ENCODE measurements around the gene RTN4. TPM values are rescaled to one million over a fixed set of nuclear protein-coding genes. Genes with fewer than 3 reads are reported as not detected.

RTN4 gene
- total and polyA plus RNA-seq, 2 of the 4 experiments (the other 2 are of a cell fraction): 77.8 to 588 TPM

- intact Hi-C loops (cut with micrococcal nuclease): no loop called here
Observed at GRCh38 chr2:55063226-55063625, 13.0 kb upstream of the RTN4 start.

More at GRCh38 chr2:55063226-55063625, 13.0 kb upstream of the RTN4 start:
- H3K4ac ChIP-seq (ENCODE audit: low read depth, low read length): no peak overlapping the region
- peak overlapping the region; percentile 5; the same call in 1 of the 2 replicates for H2BK120ac ChIP-seq (ENCODE audit: low read depth, low read length)
- 0 out of 2 replicates have a peak overlapping the region, but pooled peaks have one; percentile 27 for H2AK5ac ChIP-seq (ENCODE audit: low read depth, low read length)
- H3K9me1 ChIP-seq (ENCODE audit: insufficient read depth, low read length): no peaks in the 10 kb centered on the region
- H4K8ac ChIP-seq (ENCODE audit: low read depth in 2 of 2, low read length in 2 of 2): no peak overlapping the region
- no peak overlapping the region for H3K27ac ChIP-seq (ENCODE audit: insufficient read depth, low read length)
- no peak overlapping the region for H3K9ac ChIP-seq (ENCODE audit: low read depth, low read length)
- no peak overlapping the region for H3K14ac ChIP-seq (replicated peaks; ENCODE audit: low read depth, low read length)
- no peak overlapping the region for H2BK15ac ChIP-seq (ENCODE audit: low read depth, low read length)
- no peaks in the 10 kb centered on the region for H3K79me1 ChIP-seq (ENCODE audit: low read depth in 1 of 2, low read length in 2 of 2)
- CTCF ChIA-PET: no interaction called here
- H3K56ac ChIP-seq (ENCODE audit: extremely low read depth, insufficient read depth, low read length): no peak overlapping the region
- H4K91ac ChIP-seq (ENCODE audit: insufficient read depth, low read depth, low read length): no peak overlapping the region
- 100% methylated on average over 1 to 4 of the region's 6 CpGs for whole genome bisulfite sequencing, 2 experiments (ENCODE audit: extremely low coverage in 2 of 2, insufficient read length in 1 of 2)
- ATAC-seq (ENCODE audit: low read depth) (no peak), DNase-seq (no peak)
- H3K4me3 ChIP-seq (ENCODE audit: insufficient read depth, low read depth, low read length): no peak overlapping the region
- no peak overlapping the region for H2BK5ac ChIP-seq (ENCODE audit: low read depth, low read length, poor library complexity, severe bottlenecking)
- no peak overlapping the region for H2AFZ ChIP-seq (replicated peaks; ENCODE audit: low read length, poor library complexity)
- H3K23ac ChIP-seq (ENCODE audit: low read depth, low read length): no peak overlapping the region
- in situ Hi-C loops (cut with MboI; ENCODE audit: low sequenced_read_pairs) (no loop called here), dilution Hi-C loops (cut with HindIII; ENCODE audit: low sequenced_read_pairs, unreplicated experiment) (no loop called here)
- no TSS peak for BruUV-seq (replicated peaks)
- H3K18ac ChIP-seq (ENCODE audit: low read depth, low read length): no peak overlapping the region
- POLR2A ChIA-PET (ENCODE audit: unreplicated experiment): no interaction called here
- no peaks in the 10 kb centered on the region for H3K27me3 ChIP-seq (ENCODE audit: control insufficient read depth, insufficient read depth, low read length)
- H3K4me1 ChIP-seq (ENCODE audit: control insufficient read depth, insufficient read depth, low read length): no peaks in the 10 kb centered on the region
- no peak for TF ChIP-seq BHLHE40 (IDR thresholded peaks at IDR 0.05; ENCODE audit: low read depth, low read length)
- TF ChIP-seq CTCF (conservative IDR thresholded peaks at IDR 0.05; ENCODE audit: low read depth, low read length): no peak
- TF ChIP-seq RFX5 (IDR thresholded peaks at IDR 0.05; ENCODE audit: low read depth, low read length): no peak
- no peak for TF ChIP-seq FOS (IDR thresholded peaks at IDR 0.05; ENCODE audit: low read depth, low read length)
- TF ChIP-seq RCOR1 (IDR thresholded peaks at IDR 0.05; ENCODE audit: insufficient replicate concordance, low read length): no peak
- TF ChIP-seq MAZ (IDR thresholded peaks at IDR 0.05; ENCODE audit: borderline replicate concordance, low read depth, low read length): no peak
- TF ChIP-seq SMC3 (IDR thresholded peaks at IDR 0.05; ENCODE audit: low read depth, low read length): no peak
- no peak for TF ChIP-seq RAD21 (IDR thresholded peaks at IDR 0.05; ENCODE audit: low read length)
- no peak for TF ChIP-seq NFE2L2 (IDR thresholded peaks at IDR 0.05; ENCODE audit: low read depth, low read length)
- no peak for TF ChIP-seq ELK1 (IDR thresholded peaks at IDR 0.05; ENCODE audit: borderline replicate concordance, low read depth, low read length)
- no peak for TF ChIP-seq CHD1 (IDR thresholded peaks at IDR 0.05; ENCODE audit: low read depth, low read length)
- no peak for TF ChIP-seq MXI1 (IDR thresholded peaks at IDR 0.05; ENCODE audit: borderline replicate concordance, low read depth, low read length)
- no peak for TF ChIP-seq CEBPB (IDR thresholded peaks at IDR 0.05; ENCODE audit: low read depth, low read length)
- TF ChIP-seq POLR2A (IDR thresholded peaks at IDR 0.05; ENCODE audit: low read depth, low read length): no peak
- no peak for TF ChIP-seq MAFK (IDR thresholded peaks at IDR 0.05; ENCODE audit: low read depth, low read length)
- no peak for TF ChIP-seq USF2 (IDR thresholded peaks at IDR 0.05; ENCODE audit: low read depth, low read length)
- H3K4me2 ChIP-seq (ENCODE audit: low read depth, low read length): no peak overlapping the region
- H3K9me3 ChIP-seq (ENCODE audit: control insufficient read depth, insufficient read depth, low read length): no peaks in the 10 kb centered on the region
- H2AK9ac ChIP-seq (replicated peaks; ENCODE audit: low read depth, low read length, poor library complexity): no peak overlapping the region
- no peaks in the 10 kb centered on the region for H3K36me3 ChIP-seq (ENCODE audit: control insufficient read depth, insufficient read depth, low read length)
- 0 out of 2 replicates have a peak overlapping the region, but pooled peaks have one; percentile 73 for H2BK20ac ChIP-seq (ENCODE audit: low read depth, low read length)
- no peaks in the 10 kb centered on the region for H4K20me1 ChIP-seq (ENCODE audit: insufficient read depth, low read length)
- no peak overlapping the region for H4K5ac ChIP-seq (ENCODE audit: low read depth, low read length)
